ENCODE data around the gene PITPNM1.
"Not testable (repeated sequence)": the region's sequence is repeated elsewhere in the genome, so short reads cannot be mapped to it uniquely, and the experiment has no call there.

PITPNM1 gene

GRCh38 chr11:67523556-67524479 lies 18.7 kb upstream of the PITPNM1 start:
- DNase-seq (ENCODE audit: low spot score): no peak

GRCh38 chr11:67522844-67523555 lies 17.8 kb upstream of the PITPNM1 start, which contains the start of gene CABP2:
CABP2 (minus strand) TSS chr11:67523446; CDS start chr11:67523326, 120 bp downstream.
- no peak for DNase-seq (ENCODE audit: low spot score)

- no peak for DNase-seq (ENCODE audit: low spot score)
Observed at GRCh38 chr11:67522338-67522737, 17.2 kb upstream of the PITPNM1 start.

- DNase-seq (ENCODE audit: low spot score): no peak
Observed at GRCh38 chr11:67521924-67522323, 16.8 kb upstream of the PITPNM1 start.

GRCh38 chr11:67520856-67521824 lies 16.0 kb upstream of the PITPNM1 start:
- no peak for DNase-seq (ENCODE audit: low spot score)

- no peak for DNase-seq (ENCODE audit: low spot score)
Observed at GRCh38 chr11:67519726-67520125, 14.6 kb upstream of the PITPNM1 start.

- no peak for DNase-seq (ENCODE audit: low spot score)
Observed at GRCh38 chr11:67517784-67518552, 12.8 kb upstream of the PITPNM1 start.

GRCh38 chr11:67516806-67517205 lies 11.6 kb upstream of the PITPNM1 start:
- no peak for DNase-seq (ENCODE audit: low spot score)

- DNase-seq (ENCODE audit: low spot score): no peak
Observed at GRCh38 chr11:67514116-67514515, 9.0 kb upstream of the PITPNM1 start.

- DNase-seq (ENCODE audit: low spot score): not testable (repeated sequence)
Observed at GRCh38 chr11:67511558-67511957, 6.4 kb upstream of the PITPNM1 start.

- no peak for DNase-seq (ENCODE audit: low spot score)
Observed at GRCh38 chr11:67510023-67510345, 4.8 kb upstream of the PITPNM1 start.

- peak; percentile 100 for DNase-seq (ENCODE audit: low spot score)
Observed at GRCh38 chr11:67508486-67509121, 3.4 kb upstream of the PITPNM1 start.

- peak; percentile 100 for DNase-seq (ENCODE audit: low spot score)
Observed at GRCh38 chr11:67507864-67508485, 2.8 kb upstream of the PITPNM1 start, which contains the start of gene CDK2AP2. CDK2AP2 (minus strand) TSS chr11:67508162; CDS start chr11:67508082, 80 bp downstream.

- DNase-seq (ENCODE audit: low spot score): peak; percentile 95
Observed at GRCh38 chr11:67507242-67507863, 2.2 kb upstream of the PITPNM1 start.

- DNase-seq (ENCODE audit: low spot score): no peak
Observed at GRCh38 chr11:67506426-67507051, 1.4 kb upstream of the PITPNM1 start.

GRCh38 chr11:67505605-67506396 lies 638 bp upstream of the PITPNM1 start:
- DNase-seq (ENCODE audit: low spot score): peak; percentile 100

- DNase-seq (ENCODE audit: low spot score): peak; percentile 95
Observed at GRCh38 chr11:67504005-67504949, 886 bp downstream of the PITPNM1 start.
